ENCODE results near the gene CCER1.

Gene CCER1

DNA sequence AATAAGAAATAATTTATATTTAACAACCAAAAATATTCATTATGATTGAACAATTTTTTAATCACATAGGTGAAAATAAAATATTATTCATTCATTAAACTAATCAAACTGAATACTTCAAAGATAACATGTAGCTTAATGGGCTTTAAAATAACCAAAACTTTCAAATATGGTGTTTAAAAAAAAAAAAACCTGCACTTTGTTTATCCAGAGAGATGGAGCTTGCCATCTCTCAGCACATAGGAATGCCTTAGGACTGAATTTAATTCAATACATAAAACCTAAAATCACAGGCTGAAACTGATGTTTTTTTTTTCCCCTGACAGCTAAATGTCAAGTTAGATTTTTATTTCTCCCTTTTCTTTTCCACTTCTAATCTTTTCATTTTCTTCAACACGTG lies 14.4 kb upstream of the CCER1 start:
- no peak for DNase-seq (ENCODE audit: low spot score)

- no peak for DNase-seq (ENCODE audit: low spot score)
Measured at GRCh38 chr12:90965204-90965603, 10.2 kb upstream of the CCER1 start.

- no peak for DNase-seq (ENCODE audit: low spot score)
Measured at GRCh38 chr12:90964616-90965015, 9.6 kb upstream of the CCER1 start.

- DNase-seq (ENCODE audit: low spot score) = no peak
Measured at GRCh38 chr12:90963946-90964345, 9.0 kb upstream of the CCER1 start.

DNA sequence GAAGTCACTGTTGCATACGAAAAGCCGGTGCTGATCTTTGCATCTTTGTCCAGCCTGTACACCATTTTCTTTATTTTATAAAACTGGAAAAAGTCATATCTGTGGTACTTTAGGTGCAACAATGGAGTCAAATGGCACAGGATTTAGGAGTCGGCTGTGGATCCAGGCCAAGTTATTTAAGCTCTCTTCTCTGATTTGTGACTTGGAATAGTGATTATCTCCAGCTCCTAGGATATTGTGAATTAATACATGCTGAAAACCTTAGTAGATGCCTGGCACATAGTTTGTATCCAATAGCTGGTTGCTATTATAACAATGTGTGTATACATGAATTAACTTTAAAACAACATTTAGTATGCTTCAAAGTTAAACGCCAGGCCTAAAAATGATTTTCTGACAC lies 6.2 kb upstream of the CCER1 start:
- no peak for DNase-seq (ENCODE audit: low spot score)

GRCh38 chr12:90959538-90960139 lies 4.7 kb upstream of the CCER1 start:
- DNase-seq (ENCODE audit: low spot score) = peak; percentile 65

DNA sequence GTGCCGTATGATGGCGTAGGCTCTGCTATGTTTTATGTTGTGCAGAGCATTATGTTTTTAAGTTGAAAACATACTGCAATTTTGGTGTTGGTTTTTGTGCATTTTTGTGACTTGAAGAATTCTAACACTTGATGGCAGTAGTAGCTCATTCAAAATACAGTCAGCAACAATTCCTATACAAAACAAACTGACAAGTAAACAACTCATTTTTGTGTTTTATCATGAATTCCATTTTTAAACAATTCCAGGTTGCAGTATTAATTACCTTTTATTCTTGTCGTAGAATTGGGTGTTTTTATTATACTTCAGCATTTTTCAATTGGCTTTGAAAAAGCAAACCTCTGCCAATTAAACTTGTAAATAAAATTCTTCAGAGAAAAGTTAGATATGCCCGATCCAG lies 4.1 kb upstream of the CCER1 start:
- DNase-seq (ENCODE audit: low spot score) = no peak

- no peak for DNase-seq (ENCODE audit: low spot score)
Measured at GRCh38 chr12:90958347-90958746, 3.4 kb upstream of the CCER1 start.

- DNase-seq (ENCODE audit: low spot score) = no peak
Measured at GRCh38 chr12:90954428-90954827, 548 bp downstream of the CCER1 start.

DNA sequence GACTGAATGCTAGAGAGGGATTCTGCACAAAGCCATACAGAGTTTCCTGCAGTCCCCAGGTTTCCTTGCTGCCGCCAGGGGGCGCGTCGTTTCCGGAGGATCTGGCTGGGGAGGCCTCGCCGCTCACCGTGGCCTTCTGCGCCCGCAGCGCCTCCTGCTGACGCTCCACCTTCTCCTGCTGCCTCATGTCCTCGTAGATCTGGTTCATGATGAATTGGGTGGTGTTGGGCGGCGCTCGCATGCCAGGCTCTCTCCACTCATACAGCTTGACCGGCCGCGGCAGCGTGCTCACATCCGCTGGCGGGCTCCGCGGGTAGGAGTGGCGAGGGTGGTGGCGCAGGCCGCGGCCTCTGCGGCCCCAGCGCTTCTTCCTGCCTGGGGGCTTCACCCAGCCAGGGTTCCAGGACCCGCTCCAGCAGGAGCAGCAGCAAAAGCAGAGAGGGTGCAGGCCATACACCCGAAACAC lies 987 bp downstream of the CCER1 start:
- no peak for DNase-seq (ENCODE audit: low spot score)

- no peak for DNase-seq (ENCODE audit: low spot score)
Measured at GRCh38 chr12:90951432-90952105, 3.4 kb downstream of the CCER1 start.

DNA sequence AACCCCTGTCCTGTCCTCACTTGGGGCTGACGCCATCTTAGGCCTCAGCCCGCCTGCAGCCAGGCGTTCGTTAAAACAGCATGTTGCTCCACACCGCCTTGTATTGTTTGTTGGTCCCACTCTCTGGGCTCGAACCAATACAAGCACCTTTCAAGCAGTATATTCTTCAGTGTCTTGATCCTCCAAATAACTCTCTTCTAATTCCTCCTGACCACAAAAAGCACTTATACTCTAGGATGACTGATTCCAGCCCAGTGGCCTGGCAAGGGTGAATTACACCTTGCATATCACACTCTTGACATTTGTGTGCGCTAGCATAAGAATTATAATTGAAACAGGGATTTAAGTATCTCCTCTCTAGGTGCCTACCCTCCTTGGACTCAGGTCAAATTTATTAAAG lies 7.1 kb downstream of the CCER1 start:
- DNase-seq (ENCODE audit: low spot score) = no peak

DNA sequence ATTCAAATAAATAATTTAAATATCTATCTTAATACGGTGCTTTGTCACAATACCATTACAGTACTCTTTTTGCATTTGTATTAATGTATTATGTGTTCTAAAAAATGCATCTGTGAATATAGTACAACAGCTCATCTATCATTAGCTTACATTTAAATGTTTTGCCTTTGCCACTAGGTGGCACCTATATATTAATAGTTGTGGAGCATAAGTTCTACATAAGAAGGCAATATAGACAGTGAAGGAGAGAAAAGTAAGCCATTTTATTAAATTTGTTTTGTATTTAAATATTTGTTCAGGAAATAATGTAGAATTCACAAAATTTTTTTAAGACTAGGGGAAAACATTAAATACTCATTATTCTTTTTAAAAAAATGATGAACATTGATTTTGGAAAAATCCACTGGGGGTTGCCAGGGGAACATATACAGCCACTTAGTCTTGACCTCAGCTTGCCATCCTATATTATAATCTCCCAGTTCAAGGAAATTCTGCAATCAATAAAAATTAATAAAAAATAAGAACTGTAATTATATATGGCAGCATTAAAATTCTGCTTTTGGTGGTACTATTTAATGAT lies 9.8 kb downstream of the CCER1 start:
- no peak for DNase-seq (ENCODE audit: low spot score)

DNA sequence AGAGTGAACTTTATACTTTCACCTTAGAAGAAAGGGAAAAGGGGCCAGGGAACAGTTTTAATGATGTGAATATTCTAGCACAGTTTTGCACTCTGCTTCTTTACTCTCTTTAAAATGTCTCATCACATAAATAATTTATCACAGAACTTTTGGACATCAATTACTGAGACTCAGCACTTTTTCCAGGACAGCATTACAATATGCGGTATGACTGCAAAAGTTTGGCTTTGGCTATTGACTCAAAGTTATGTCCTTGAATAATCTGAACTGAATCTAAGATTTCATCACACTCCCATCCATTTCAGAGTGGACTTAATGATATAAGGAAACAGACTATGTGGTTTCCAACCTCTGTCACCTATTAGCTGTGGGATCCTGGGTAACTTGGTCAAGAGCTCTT lies 11.7 kb downstream of the CCER1 start:
- DNase-seq (ENCODE audit: low spot score) = no peak

GRCh38 chr12:90940872-90941499 lies 14.0 kb downstream of the CCER1 start:
- DNase-seq (ENCODE audit: low spot score) = no peak

DNA sequence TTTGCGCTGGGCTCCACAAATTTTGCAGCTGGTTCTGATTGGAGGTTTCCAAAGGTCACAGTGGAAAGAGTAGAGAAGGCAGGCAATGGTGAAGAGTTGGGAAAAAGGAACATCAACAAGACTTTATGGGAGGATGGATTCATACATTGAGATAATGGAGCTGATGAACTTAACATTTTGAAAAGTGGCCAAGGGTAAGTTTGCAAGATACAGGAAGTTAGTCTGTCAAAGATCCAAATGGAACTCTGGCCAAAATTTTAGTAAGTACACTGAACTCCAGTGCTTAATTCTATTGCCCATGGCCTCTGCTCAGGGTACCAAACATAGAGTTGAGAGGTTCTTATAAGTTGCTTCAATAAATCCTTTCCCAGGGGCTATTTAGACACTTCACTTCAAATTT lies 15.6 kb downstream of the CCER1 start:
- DNase-seq (ENCODE audit: low spot score) = no peak

DNA sequence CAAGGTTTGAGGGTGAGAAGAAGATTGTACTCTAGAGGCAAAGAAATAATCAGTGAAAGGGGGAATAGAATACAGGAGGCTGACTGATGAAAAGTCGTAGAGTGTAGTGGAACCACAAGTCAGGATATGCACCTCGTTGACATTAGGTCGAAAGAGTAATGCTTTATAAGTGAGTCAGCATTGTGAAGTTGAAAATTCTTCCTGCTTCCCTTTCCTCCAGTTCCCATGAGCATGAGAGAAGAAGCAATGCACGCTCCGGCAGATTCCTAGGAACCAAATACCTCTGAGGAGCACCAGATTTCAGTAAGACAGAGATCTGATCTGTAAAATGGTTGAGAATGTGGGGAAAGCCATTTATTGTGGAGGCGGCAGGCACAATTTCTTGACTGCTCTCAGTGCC lies 16.5 kb downstream of the CCER1 start:
- no peak for DNase-seq (ENCODE audit: low spot score)

DNA sequence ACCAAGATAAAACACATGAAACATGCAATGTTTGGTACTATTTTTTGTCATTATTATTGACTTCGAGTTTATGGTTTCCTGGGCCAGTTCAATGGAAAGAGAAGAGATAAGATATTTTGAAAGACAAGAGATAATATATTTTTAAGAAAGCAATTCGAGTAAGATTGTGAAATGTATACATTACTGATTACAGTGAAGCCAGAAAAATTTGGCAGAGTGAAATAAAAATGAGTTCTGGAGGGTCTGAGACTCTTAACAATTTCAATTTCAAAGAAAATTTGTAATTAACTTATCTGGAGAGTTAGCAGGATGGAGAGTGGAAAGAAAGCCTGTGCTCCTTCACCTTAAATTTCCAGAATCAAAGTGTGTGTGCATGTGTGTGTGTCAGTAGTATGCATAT lies 17.3 kb downstream of the CCER1 start:
- no peak for DNase-seq (ENCODE audit: low spot score)

GRCh38 chr12:90936230-90937005 lies 18.6 kb downstream of the CCER1 start:
- no peak for DNase-seq (ENCODE audit: low spot score)

DNA sequence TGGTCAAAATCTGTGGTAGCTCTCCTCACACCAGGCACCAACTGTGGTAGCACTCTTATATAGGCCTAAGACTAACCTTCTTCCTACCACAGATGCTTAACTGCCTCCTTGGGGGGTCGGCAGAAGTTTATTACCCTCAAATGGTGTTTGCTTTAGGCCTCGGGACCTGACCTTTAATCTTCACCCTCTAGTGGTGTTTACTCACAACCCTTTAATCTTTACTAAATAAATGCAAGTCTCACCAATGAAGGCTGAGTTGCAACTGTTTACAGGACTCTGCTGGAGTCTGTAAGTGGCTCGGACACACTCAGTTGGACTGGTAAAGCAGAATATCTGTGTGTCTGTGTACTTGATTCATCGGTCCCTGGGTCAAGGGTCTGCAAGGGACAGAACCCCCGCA lies 29.4 kb downstream of the CCER1 start:
- DNase-seq (ENCODE audit: low spot score) = no peak

GRCh38 chr12:90924406-90924805 lies 30.6 kb downstream of the CCER1 start:
- no peak for DNase-seq (ENCODE audit: low spot score)

- DNase-seq (ENCODE audit: low spot score) = peak; percentile 1
Measured at GRCh38 chr12:90922145-90922627, 32.8 kb downstream of the CCER1 start.

All from putamen (tissue), 1 donor.